Karpas-422 (cell line): ENCODE data around the gene RNASE1. TPM values are rescaled to one million over a fixed set of nuclear protein-coding genes. Genes with fewer than 3 reads are reported as not detected.
"Not testable (repeated sequence)": the region's sequence is repeated elsewhere in the genome, so short reads cannot be mapped to it uniquely, and the experiment has no call there.

ENCODE experiments used
- DNase-seq: peaks from one replicate; pipeline ENCODE4 v3.0.0-alpha.2; 2015
- H2AFZ ChIP-seq: fragments of 200-600 bp; sonication (generic); 2 replicates; pipeline ENCODE4 v1.6.1; 2014; ENCODE audit warnings: antibody characterized with exemption, low read length, mixed read lengths
- H3K27ac ChIP-seq: fragments of 200-600 bp; sonication (generic); 2 replicates; pipeline ENCODE4 v1.5.1; 2014; ENCODE audit warnings: mild to moderate bottlenecking, low read length, moderate library complexity
- H3K27me3 ChIP-seq: fragments of 200-600 bp; sonication (generic); 2 replicates; pipeline ENCODE4 v1.6.1; 2014; ENCODE audit warnings: low read length, mixed read lengths
- H3K36me3 ChIP-seq: fragments of 200-600 bp; sonication (generic); 2 replicates; pipeline ENCODE4 v1.6.1; 2014; ENCODE audit warnings: low read length, mixed read lengths; ENCODE audit not compliant: insufficient read depth
- H3K4me1 ChIP-seq: fragments of 200-600 bp; sonication (generic); 2 replicates; pipeline ENCODE4 v1.6.1; 2014; ENCODE audit warnings: mild to moderate bottlenecking, low read length, mixed read lengths
- H3K4me2 ChIP-seq: fragments of 200-600 bp; sonication (generic); 2 replicates; pipeline ENCODE4 v1.6.1; 2014; ENCODE audit warnings: low read length, low read depth, mild to moderate bottlenecking; ENCODE audit not compliant: poor library complexity, severe bottlenecking
- H3K4me3 ChIP-seq: fragments of 200-600 bp; sonication (generic); 2 replicates; pipeline ENCODE4 v1.5.1; 2014; ENCODE audit warnings: mild to moderate bottlenecking, antibody characterized with exemption, low read length, mixed read lengths
- H3K79me2 ChIP-seq: fragments of 200-600 bp; sonication (generic); 2 replicates; pipeline ENCODE4 v1.6.1; 2014; ENCODE audit warnings: mild to moderate bottlenecking, low read length, mixed read lengths
- H3K9ac ChIP-seq: fragments of 200-600 bp; sonication (generic); 2 replicates; pipeline ENCODE4 v1.6.0; 2014; ENCODE audit warnings: low read length
- H3K9me2 ChIP-seq: fragments of 200-600 bp; sonication (generic), shearing (Covaris generic); replicated peaks from 2 replicates; pipeline ENCODE4 v1.6.0; 2014; ENCODE audit warnings: mild to moderate bottlenecking, low read length, moderate library complexity; ENCODE audit not compliant: insufficient read depth
- H3K9me3 ChIP-seq: fragments of 300-700, 200-600 bp; sonication (generic); 2 replicates; pipeline ENCODE4 v1.6.1; 2014; ENCODE audit warnings: low read length, mixed read lengths
- H4K20me1 ChIP-seq: fragments of 200-600 bp; sonication (generic); 2 replicates; pipeline ENCODE4 v1.6.1; 2014; ENCODE audit warnings: mild to moderate bottlenecking, antibody characterized with exemption, low read length, low read depth; ENCODE audit not compliant: insufficient read depth
- total RNA-seq: library from RNA; depleted of rRNA; stranded (reverse); fragments of >200 nt; shearing (Covaris generic); gene quantifications from 2 replicates; pipeline ENCODE4 v1.2.3, GENCODE V29; 2014; ENCODE audit warnings: low replicate concordance

RNASE1 gene
- total RNA-seq, 1 experiment from 2014 or later = not detected

DNA sequence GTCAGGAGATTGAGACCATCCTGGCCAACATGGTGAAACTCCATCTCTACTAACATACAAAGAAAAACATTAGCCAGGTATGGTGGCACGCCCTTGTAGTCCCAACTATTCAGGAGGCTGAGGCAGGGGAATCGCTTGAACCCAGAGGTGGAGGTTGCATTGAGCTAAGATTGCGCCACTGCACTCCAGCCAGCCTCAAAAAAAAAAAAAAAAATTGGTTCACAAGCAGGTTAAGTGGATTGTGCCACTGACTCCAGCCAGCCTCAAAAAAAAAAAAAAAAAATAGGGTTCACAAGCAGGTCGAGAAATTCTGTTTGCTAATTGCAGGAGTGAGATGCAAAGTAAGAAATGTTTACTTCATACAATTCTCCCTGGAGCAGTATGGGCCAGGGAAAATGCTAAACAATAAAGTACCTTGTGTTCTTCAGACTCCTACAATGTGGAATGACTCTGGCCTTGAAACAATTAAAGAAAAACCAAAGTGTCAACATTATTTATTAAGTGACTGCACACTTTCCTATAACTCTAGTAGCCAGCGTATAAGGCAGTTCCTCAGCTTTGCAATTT, 28.3 kb downstream of the RNASE1 start:
- Histone ChIP-seq H3K36me3 (no peaks in the 10 kb centered on the region), H3K27me3 (no peaks in the 10 kb centered on the region), H3K27ac (no peak overlapping the region), H3K4me3 (no peak overlapping the region), H3K4me2 (no peak overlapping the region), H3K9me2 (no peaks in the 10 kb centered on the region), H3K79me2 (no peaks in the 10 kb centered on the region), H3K9me3 (no peaks in the 10 kb centered on the region), H3K9ac (no peak overlapping the region), H2AFZ (no peak overlapping the region), H4K20me1 (no peaks in the 10 kb centered on the region), H3K4me1 (no peaks in the 10 kb centered on the region)
- DNase-seq = no peak

DNA sequence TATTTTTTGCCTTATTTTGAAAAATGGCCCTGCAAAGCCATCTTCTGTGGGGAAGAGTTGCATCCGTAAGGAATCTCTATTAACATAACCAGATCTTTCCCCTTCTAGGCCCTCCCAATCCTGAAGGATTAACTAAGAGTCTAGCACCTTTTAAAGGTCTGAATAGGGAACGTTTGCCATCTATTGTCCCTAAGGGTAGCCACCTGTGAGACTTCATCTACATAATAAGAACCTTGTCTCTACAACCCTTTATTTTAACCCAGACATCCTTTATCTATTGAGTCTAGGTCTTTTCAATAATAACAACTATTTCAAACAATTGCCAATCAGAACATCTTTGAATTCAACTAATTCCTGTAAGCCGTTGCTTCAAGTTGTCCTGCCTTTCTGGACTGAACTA, 30.0 kb downstream of the RNASE1 start:
- no peak for DNase-seq
- Histone ChIP-seq H3K9me3 (no peaks in the 10 kb centered on the region), H3K79me2 (no peaks in the 10 kb centered on the region), H3K4me2 (no peak overlapping the region), H3K27me3 (no peaks in the 10 kb centered on the region), H3K4me1 (no peaks in the 10 kb centered on the region), H3K9ac (no peak overlapping the region), H3K4me3 (no peak overlapping the region), H3K27ac (no peak overlapping the region), H3K9me2 (no peaks in the 10 kb centered on the region), H4K20me1 (no peaks in the 10 kb centered on the region), H2AFZ (no peak overlapping the region), H3K36me3 (no peaks in the 10 kb centered on the region)

GRCh38 chr14:20769421-20769820, 33.2 kb downstream of the RNASE1 start:
- Histone ChIP-seq H4K20me1 (no peaks in the 10 kb centered on the region), H3K36me3 (no peaks in the 10 kb centered on the region), H3K4me3 (no peak overlapping the region), H2AFZ (no peak overlapping the region), H3K4me2 (no peak overlapping the region), H3K9me3 (no peaks in the 10 kb centered on the region), H3K9me2 (no peaks in the 10 kb centered on the region), H3K9ac (no peak overlapping the region), H3K27ac (no peak overlapping the region), H3K79me2 (no peaks in the 10 kb centered on the region), H3K4me1 (no peaks in the 10 kb centered on the region), H3K27me3 (no peaks in the 10 kb centered on the region)
- DNase-seq = no peak

DNA sequence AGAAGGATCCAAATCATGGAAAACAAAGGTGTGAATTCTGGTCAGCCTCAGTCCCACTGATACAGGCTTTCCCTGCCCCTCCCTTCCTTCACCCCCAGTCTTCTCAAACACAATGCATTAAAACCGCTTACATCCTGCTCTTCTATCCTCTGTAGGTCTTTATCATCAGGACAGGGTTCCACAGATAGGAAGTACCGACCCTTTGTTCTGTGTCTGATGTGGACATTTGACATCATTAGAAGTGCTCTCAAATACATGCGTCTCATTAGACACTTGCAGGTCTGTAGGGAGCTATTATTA, 34.1 kb downstream of the RNASE1 start:
- Histone ChIP-seq H3K9me3 (no peaks in the 10 kb centered on the region), H3K4me3 (no peak overlapping the region), H2AFZ (no peak overlapping the region), H3K79me2 (no peaks in the 10 kb centered on the region), H3K4me1 (no peaks in the 10 kb centered on the region), H3K4me2 (no peak overlapping the region), H3K27me3 (no peaks in the 10 kb centered on the region), H3K9ac (no peak overlapping the region), H4K20me1 (no peaks in the 10 kb centered on the region), H3K9me2 (no peaks in the 10 kb centered on the region), H3K27ac (no peak overlapping the region), H3K36me3 (no peaks in the 10 kb centered on the region)
- DNase-seq = no peak

GRCh38 chr14:20760950-20761349, 41.7 kb downstream of the RNASE1 start:
- H3K4me1 ChIP-seq = no peaks in the 10 kb centered on the region
- no peak overlapping the region for H2AFZ ChIP-seq
- H3K9me2 ChIP-seq = no peaks in the 10 kb centered on the region
- H3K27me3 ChIP-seq = no peaks in the 10 kb centered on the region
- H3K36me3 ChIP-seq = no peaks in the 10 kb centered on the region
- no peaks in the 10 kb centered on the region for H3K9me3 ChIP-seq
- no peak overlapping the region for H3K4me2 ChIP-seq
- H3K79me2 ChIP-seq = no peaks in the 10 kb centered on the region
- no peak overlapping the region for H3K4me3 ChIP-seq
- DNase-seq = no peak
- no peak overlapping the region for H3K9ac ChIP-seq
- H3K27ac ChIP-seq = no peak overlapping the region
- H4K20me1 ChIP-seq = no peaks in the 10 kb centered on the region

DNA sequence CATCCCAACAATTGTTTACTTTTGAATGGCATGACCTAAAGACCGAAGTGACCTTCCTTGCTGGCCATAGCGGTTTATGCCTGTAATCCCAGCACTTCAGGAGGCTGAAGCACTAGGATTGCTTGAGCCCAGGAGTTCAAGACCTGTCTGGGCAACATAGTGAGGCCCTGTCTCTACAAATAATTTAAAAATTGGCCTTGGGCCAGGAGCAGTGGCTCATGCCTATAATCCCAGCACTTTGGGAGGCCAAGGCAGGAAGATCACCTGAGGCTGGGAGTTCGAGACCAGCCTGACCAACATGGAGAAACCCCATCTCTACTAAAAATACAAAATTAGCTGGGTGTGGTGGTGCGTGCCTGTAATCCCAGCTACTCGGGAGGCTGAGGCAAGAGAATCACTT, 43.2 kb downstream of the RNASE1 start:
- not testable (repeated sequence) for H3K27ac ChIP-seq, H3K4me3 ChIP-seq, H3K4me1 ChIP-seq, H3K9ac ChIP-seq, H3K79me2 ChIP-seq, H4K20me1 ChIP-seq, DNase-seq, H3K9me2 ChIP-seq, H3K9me3 ChIP-seq, H2AFZ ChIP-seq, H3K4me2 ChIP-seq, H3K36me3 ChIP-seq, H3K27me3 ChIP-seq

DNA sequence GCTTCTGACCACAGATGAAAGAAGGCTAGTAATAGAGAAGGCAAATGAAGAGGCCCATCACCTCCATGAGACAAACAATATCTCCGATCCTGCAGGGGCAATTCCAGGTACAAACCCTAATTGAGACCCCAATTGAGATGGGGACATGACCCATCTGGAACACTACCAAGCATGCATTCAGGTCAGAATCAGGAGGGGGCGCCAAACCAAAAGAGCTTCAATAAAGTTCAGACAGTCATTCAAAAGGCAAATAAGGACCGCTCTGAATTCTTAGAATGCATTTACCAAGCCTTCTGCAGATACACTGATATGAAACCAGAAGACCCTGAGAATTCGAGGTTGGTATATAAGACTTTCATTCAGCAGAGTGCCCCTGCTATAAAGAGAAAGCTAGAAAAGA, 44.7 kb downstream of the RNASE1 start:
- H3K9me2 ChIP-seq = no peaks in the 10 kb centered on the region
- DNase-seq = peak; percentile 71
- H3K27ac ChIP-seq = no peak overlapping the region
- peaks cover 2% of the 10 kb centered on the region; the same call in 1 of the 2 replicates for H3K9me3 ChIP-seq
- H3K79me2 ChIP-seq = no peaks in the 10 kb centered on the region
- no peaks in the 10 kb centered on the region for H3K4me1 ChIP-seq
- no peak overlapping the region for H2AFZ ChIP-seq
- H3K4me2 ChIP-seq = no peak overlapping the region
- no peak overlapping the region for H3K9ac ChIP-seq
- no peak overlapping the region for H3K4me3 ChIP-seq
- H3K27me3 ChIP-seq = no peaks in the 10 kb centered on the region
- no peaks in the 10 kb centered on the region for H3K36me3 ChIP-seq
- H4K20me1 ChIP-seq = no peaks in the 10 kb centered on the region

DNA sequence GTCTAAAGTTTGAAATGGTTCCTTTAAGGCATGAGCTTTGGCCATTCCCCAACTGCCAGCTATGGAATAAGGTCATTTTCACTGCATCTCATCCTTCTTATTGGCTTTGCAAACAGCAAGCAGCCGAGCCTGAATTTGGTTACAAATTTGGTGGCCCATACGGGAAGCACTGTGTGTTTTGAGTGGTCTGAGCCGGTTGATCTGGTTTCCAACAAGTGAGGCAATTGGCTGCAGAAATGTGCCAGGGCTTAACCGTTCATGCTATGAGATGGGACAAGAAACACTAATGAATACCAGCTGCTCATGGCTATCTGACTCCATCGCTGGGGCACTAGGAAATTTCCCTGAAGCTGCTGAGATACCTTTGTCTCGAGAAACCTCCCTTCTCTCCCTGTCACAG, 47.6 kb downstream of the RNASE1 start:
- Histone ChIP-seq H3K9me2 (no peaks in the 10 kb centered on the region), H3K27ac (no peak overlapping the region), H3K4me3 (no peak overlapping the region), H3K27me3 (no peaks in the 10 kb centered on the region), H2AFZ (no peak overlapping the region), H3K4me1 (no peaks in the 10 kb centered on the region), H3K9ac (no peak overlapping the region), H3K4me2 (no peak overlapping the region), H4K20me1 (no peaks in the 10 kb centered on the region), H3K36me3 (no peaks in the 10 kb centered on the region), H3K79me2 (no peaks in the 10 kb centered on the region), H3K9me3 (peaks cover 15% of the 10 kb centered on the region)
- DNase-seq = no peak

GRCh38 chr14:20754308-20754707, 48.3 kb downstream of the RNASE1 start:
- Histone ChIP-seq H3K9me2 (no peaks in the 10 kb centered on the region), H3K4me1 (no peaks in the 10 kb centered on the region), H3K4me3 (no peak overlapping the region), H3K4me2 (no peak overlapping the region), H3K27me3 (no peaks in the 10 kb centered on the region), H2AFZ (no peak overlapping the region), H3K9me3 (peaks cover 15% of the 10 kb centered on the region), H3K36me3 (no peaks in the 10 kb centered on the region), H3K27ac (no peak overlapping the region), H3K79me2 (no peaks in the 10 kb centered on the region), H4K20me1 (no peaks in the 10 kb centered on the region), H3K9ac (no peak overlapping the region)
- no peak for DNase-seq
